ENCODE measurements around the gene NUDCD3. TPM values are rescaled to one million over a fixed set of nuclear protein-coding genes. Genes with fewer than 3 reads are reported as not detected.

The NUDCD3 gene
- total RNA-seq, 2 donors from 2014 or later, result 70.6 to 75.1 TPM

- intact Hi-C loops (cut with DNase I), result no loop called here
- DNase-seq (ENCODE audit: low spot score), result no peak
Measured at GRCh38 chr7:44377134-44377463, 113.4 kb downstream of the NUDCD3 start.

GRCh38 chr7:44376429-44377133, 113.9 kb downstream of the NUDCD3 start:
- no peak for DNase-seq (ENCODE audit: low spot score)
- intact Hi-C loops (cut with DNase I), result no loop called here

- no peak for DNase-seq (ENCODE audit: low spot score)
Measured at GRCh38 chr7:44375926-44376342, 114.5 kb downstream of the NUDCD3 start.

GRCh38 chr7:44375236-44375699, 115.2 kb downstream of the NUDCD3 start:
- no peak for DNase-seq (ENCODE audit: low spot score)

More at GRCh38 chr7:44375926-44376342, 114.5 kb downstream of the NUDCD3 start:
- intact Hi-C loops (cut with DNase I), result no loop called here

DNA sequence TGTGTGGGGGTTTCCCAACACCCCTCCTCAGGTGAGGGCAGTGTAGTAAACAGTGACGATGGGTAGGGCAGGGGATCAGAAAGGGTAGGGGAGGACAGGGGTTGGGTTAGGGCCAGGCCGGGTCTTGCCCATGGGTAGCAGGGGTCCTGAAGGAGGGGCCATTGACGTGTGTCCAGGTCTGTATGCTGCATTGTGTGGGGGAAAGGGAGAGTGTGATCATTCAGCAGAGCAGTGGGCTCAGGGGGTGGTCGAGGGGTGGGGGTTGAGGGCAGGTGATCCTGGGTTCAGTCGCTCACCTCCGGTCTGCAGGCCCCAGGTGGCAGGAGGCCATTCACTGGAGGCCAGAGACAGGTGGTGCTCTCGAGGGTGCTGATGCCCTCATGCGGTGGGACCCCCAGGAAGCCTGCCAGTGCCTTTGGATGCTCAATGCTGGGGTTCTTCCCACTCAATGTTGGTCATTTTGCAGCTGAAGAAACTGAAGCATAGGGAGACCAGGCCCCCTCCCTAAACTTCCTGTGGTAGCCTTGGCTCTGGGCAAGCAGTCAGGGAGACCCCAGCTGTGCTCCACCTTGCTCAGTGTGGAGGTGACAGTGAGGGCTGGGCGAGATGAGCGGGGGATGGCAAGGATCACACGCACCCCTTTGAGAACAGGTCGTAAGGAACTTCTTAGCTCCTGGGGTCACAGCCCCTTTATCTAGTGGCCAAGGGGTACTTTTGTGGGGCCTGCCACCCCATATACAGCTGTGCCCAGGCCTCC, 116.3 kb downstream of the NUDCD3 start:
- peak; percentile 47 for DNase-seq (ENCODE audit: low spot score)
- intact Hi-C loops (cut with DNase I), result no loop called here

More at GRCh38 chr7:44375236-44375699, 115.2 kb downstream of the NUDCD3 start:
- intact Hi-C loops (cut with DNase I), result no loop called here

DNA sequence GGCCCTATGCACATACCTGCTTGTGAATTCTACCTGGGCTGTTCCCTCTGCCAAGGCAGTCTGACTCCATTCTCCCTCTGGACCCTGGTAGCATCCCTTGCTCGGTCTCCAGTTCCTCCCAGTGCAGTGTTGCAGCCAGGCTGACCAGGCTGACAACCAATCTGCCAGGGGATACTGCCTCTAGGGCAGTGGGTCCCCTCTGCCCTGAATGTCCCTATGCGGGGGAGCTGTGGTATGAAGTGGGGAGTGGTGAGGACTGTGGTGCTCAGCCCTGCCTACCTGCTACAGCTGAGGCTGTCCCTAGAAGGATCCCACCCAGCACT, 117.1 kb downstream of the NUDCD3 start:
- intact Hi-C loops (cut with DNase I), result no loop called here
- peak; percentile 60 for DNase-seq (ENCODE audit: low spot score)

DNA sequence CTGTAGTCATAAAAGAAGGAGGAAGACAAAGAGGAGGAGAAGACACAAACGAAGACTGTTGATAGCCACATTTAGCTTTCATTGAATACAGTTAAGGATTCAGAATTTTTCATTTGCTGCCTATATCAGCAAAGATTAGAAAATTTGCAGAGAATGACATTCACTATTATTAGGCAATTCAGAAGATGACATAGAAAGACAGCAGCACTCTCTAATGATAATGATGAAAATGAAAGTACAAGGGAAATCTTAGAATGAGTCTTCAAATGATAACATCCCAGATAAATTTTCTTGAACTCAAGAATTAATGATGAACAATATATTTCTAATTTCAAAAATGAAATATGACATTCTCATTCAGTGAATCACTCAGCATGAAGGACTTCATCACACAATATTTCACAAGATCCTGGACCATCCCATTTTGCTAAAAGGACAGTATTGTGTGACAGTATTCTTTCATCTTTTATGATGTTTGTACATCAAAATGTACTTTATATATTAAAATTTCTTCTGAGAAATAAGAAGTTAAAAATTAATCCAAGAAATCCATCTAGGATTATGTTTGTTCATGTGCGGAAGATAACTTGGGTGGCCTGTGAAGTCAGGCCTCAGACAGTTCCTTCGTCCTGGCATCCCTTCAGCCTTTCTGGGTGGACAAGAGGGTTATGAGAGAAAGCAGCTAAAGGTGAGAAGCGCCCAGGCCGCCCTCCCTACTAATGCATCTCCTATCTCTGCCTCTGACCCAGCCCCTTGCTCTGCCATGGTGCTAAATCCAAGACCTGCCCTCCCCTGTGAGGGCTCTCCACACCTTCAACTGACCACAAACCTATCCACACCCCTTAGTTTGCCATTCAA, 117.7 kb downstream of the NUDCD3 start:
- DNase-seq (ENCODE audit: low spot score), result peak; percentile 65
- intact Hi-C loops (cut with DNase I), result no loop called here

DNA sequence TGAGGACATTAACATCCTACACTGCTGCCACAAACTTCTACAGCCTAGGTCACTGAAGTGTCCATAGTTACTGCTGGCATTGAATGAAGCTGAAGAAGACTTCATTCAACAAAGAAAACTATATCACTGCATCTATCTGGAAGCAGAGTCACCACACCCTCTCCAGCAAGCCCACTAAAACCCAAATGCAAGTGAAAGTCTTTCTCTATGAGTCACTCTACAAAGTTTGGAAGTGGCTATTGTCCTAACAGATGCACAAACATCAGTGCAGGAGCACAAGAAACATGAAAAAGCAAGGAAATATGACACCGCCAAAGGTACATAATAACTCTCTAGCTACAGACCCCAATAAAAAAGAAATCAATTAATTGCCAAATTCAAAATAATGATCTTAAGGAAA, 121.6 kb downstream of the NUDCD3 start:
- intact Hi-C loops (cut with DNase I), result no loop called here
- no peak for DNase-seq (ENCODE audit: low spot score)

- intact Hi-C loops (cut with DNase I), result no loop called here
- no peak for DNase-seq (ENCODE audit: low spot score)
Measured at GRCh38 chr7:44368455-44368854, 122.0 kb downstream of the NUDCD3 start.

DNA sequence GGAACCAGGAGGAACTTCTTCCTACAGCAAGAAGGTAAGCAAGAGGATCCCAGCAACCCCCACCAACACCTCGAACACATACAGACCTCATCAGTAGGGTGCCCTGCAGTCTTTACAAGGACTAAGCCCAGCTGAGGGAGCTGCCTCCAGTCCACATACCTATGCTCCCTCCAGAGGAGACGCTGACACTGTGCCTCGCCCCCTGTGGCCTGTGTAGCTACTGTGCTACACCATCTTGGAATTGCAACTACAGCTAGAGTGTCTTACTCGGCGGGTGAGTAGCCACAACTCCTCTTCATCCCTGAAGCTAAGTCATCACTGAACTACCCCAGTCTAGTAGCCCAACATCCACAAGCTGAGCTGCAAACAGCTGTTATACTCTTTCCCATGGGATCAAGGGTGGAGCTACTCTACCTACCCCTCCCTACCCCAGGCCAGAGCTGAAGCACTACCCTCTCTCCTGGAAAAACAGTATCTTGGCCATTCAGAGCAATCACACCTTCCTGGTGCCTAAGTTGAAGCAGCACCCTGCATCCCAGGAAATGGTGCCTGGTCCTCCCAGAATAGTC, 122.9 kb downstream of the NUDCD3 start:
- DNase-seq (ENCODE audit: low spot score), result no peak
- intact Hi-C loops (cut with DNase I), result no loop called here

DNA sequence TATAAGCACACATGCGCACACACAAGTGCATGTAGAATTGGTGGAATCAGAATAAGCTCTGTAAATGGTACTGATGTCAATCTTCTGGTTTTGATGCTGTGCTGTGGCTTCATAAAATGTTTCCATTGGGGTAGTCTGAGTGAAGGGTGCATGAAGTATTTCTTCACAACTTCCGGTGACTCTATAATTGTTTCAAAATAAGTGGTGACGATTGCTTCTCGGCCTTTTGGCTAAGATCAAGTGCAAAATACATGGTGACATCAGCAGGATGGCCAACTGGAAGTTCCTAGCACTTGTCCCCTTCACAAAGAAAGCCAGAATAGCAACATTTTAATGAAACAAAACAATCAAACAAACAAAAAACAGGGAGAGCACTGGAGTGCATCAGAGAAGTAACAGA, 123.5 kb downstream of the NUDCD3 start:
- no peak for DNase-seq (ENCODE audit: low spot score)
- intact Hi-C loops (cut with DNase I), result no loop called here

GRCh38 chr7:44353668-44354067, 136.8 kb downstream of the NUDCD3 start:
- intact Hi-C loops (cut with DNase I), result no loop called here
- DNase-seq (ENCODE audit: low spot score), result no peak

GRCh38 chr7:44348851-44349781, 141.3 kb downstream of the NUDCD3 start:
- DNase-seq (ENCODE audit: low spot score), result no peak
- intact Hi-C loops (cut with DNase I), result loop anchor here in 1 of 2 donors (1.0 kb wide), 1 partner anchor 144 kb away; no protein-coding TSS in a partner anchor

DNA sequence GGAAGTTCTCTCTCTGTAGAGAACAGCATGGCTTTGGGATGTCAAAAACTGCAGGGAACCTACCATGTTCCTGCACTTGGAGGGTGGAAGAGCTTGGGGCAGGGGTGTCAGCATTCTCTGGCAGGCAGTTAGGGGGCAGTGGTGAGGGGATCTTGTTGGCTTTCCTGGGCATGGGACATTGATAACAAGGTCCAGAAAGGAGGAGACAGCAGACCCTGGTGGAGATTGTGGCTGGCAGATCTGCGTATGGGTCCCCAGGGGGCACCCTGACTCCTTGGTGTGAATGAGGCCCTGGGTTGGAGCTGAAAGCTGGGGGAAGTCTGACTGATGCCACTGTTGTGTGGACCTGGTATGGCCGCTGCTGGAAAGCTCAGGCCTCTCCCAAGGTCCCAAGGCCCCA, 142.2 kb downstream of the NUDCD3 start:
- DNase-seq (ENCODE audit: low spot score), result no peak
- intact Hi-C loops (cut with DNase I), result loop anchor here in 1 of 2 donors (1.0 kb wide), 1 partner anchor 143 kb away; no protein-coding TSS in a partner anchor

DNA sequence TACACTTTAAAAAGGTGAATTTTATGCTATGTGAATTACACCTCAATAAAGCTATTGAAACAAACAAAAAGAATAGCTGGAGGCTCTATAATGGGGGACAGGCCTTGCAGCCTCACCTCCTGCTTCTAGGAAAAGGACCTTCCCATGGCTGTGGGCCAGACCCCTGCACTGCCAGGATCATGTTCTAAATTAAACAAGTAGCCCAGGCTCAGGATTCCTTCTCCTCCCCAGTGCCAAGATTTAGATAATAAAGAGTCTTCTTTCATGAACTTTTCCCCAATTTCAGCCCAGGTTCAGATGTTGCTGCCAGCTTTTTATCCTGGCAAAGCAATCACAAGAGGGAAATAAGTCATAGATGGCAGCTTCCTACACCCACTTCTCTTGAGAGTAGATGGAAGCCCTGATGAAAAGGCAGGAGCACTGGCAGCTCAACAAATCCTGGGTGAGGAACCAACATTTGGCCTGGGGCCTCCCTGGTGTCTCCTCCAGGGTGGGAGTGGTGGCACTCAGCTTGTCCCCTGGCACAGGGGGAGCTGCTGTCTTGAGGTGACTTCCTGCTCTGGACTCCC, 142.8 kb downstream of the NUDCD3 start:
- intact Hi-C loops (cut with DNase I), result loop anchor here in 1 of 2 donors (1.0 kb wide), 1 partner anchor 142 kb away; no protein-coding TSS in a partner anchor
- DNase-seq (ENCODE audit: low spot score), result no peak

GRCh38 chr7:44346063-44346462, 144.4 kb downstream of the NUDCD3 start:
- intact Hi-C loops (cut with DNase I), result no loop called here
- no peak for DNase-seq (ENCODE audit: low spot score)

GRCh38 chr7:44341401-44341800, 149.1 kb downstream of the NUDCD3 start:
- no peak for DNase-seq (ENCODE audit: low spot score)
- intact Hi-C loops (cut with DNase I), result no loop called here

- no peak for DNase-seq (ENCODE audit: low spot score)
- intact Hi-C loops (cut with DNase I), result no loop called here
Measured at GRCh38 chr7:44338600-44338999, 151.9 kb downstream of the NUDCD3 start.

Data from posterior vena cava (tissue), 2 donors.